ENCODE measurements around the gene CYP27A1. TPM values are rescaled to one million over a fixed set of nuclear protein-coding genes. Genes with fewer than 3 reads are reported as not detected.

CYP27A1 gene
- total and polyA plus RNA-seq, 2 of the 8 experiments (the other 6 are each of a cell fraction or from before 2014, with no cell fraction given) = 5.4 to 14.7 TPM

DNA sequence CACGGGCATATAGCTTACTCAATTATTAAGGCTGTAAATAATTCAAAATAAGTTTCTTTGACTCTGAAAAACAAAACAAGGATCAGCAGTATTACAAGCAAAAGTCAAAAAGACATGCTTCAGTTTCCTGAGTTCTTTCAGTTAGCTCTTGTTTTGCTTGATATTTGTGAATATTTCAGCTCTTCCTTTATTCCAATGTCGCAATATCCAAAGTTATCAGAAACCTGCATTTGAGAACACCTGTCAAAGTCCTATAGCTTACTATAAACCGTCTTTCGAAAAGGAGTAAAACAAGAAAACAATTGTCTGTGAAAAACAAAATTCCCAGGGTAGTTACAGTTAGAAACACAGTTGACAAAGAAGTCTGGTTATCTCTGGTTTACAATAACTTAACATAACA, 14.7 kb downstream of the CYP27A1 start (continued):
- TF ChIP-seq, protein P1, sequence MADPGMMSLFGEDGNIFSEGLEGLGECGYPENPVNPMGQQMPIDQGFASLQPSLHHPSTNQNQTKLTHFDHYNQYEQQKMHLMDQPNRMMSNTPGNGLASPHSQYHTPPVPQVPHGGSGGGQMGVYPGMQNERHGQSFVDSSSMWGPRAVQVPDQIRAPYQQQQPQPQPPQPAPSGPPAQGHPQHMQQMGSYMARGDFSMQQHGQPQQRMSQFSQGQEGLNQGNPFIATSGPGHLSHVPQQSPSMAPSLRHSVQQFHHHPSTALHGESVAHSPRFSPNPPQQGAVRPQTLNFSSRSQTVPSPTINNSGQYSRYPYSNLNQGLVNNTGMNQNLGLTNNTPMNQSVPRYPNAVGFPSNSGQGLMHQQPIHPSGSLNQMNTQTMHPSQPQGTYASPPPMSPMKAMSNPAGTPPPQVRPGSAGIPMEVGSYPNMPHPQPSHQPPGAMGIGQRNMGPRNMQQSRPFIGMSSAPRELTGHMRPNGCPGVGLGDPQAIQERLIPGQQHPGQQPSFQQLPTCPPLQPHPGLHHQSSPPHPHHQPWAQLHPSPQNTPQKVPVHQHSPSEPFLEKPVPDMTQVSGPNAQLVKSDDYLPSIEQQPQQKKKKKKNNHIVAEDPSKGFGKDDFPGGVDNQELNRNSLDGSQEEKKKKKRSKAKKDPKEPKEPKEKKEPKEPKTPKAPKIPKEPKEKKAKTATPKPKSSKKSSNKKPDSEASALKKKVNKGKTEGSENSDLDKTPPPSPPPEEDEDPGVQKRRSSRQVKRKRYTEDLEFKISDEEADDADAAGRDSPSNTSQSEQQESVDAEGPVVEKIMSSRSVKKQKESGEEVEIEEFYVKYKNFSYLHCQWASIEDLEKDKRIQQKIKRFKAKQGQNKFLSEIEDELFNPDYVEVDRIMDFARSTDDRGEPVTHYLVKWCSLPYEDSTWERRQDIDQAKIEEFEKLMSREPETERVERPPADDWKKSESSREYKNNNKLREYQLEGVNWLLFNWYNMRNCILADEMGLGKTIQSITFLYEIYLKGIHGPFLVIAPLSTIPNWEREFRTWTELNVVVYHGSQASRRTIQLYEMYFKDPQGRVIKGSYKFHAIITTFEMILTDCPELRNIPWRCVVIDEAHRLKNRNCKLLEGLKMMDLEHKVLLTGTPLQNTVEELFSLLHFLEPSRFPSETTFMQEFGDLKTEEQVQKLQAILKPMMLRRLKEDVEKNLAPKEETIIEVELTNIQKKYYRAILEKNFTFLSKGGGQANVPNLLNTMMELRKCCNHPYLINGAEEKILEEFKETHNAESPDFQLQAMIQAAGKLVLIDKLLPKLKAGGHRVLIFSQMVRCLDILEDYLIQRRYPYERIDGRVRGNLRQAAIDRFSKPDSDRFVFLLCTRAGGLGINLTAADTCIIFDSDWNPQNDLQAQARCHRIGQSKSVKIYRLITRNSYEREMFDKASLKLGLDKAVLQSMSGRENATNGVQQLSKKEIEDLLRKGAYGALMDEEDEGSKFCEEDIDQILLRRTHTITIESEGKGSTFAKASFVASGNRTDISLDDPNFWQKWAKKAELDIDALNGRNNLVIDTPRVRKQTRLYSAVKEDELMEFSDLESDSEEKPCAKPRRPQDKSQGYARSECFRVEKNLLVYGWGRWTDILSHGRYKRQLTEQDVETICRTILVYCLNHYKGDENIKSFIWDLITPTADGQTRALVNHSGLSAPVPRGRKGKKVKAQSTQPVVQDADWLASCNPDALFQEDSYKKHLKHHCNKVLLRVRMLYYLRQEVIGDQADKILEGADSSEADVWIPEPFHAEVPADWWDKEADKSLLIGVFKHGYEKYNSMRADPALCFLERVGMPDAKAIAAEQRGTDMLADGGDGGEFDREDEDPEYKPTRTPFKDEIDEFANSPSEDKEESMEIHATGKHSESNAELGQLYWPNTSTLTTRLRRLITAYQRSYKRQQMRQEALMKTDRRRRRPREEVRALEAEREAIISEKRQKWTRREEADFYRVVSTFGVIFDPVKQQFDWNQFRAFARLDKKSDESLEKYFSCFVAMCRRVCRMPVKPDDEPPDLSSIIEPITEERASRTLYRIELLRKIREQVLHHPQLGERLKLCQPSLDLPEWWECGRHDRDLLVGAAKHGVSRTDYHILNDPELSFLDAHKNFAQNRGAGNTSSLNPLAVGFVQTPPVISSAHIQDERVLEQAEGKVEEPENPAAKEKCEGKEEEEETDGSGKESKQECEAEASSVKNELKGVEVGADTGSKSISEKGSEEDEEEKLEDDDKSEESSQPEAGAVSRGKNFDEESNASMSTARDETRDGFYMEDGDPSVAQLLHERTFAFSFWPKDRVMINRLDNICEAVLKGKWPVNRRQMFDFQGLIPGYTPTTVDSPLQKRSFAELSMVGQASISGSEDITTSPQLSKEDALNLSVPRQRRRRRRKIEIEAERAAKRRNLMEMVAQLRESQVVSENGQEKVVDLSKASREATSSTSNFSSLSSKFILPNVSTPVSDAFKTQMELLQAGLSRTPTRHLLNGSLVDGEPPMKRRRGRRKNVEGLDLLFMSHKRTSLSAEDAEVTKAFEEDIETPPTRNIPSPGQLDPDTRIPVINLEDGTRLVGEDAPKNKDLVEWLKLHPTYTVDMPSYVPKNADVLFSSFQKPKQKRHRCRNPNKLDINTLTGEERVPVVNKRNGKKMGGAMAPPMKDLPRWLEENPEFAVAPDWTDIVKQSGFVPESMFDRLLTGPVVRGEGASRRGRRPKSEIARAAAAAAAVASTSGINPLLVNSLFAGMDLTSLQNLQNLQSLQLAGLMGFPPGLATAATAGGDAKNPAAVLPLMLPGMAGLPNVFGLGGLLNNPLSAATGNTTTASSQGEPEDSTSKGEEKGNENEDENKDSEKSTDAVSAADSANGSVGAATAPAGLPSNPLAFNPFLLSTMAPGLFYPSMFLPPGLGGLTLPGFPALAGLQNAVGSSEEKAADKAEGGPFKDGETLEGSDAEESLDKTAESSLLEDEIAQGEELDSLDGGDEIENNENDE (IDR thresholded peaks at IDR 0.05; ENCODE audit: insufficient replicate concordance, low read length) = no peak
- no peak for TF ChIP-seq POU5F1 (IDR thresholded peaks at IDR 0.05; ENCODE audit: low read depth, low read length)
- no peak for TF ChIP-seq RNF2 (IDR thresholded peaks at IDR 0.05; ENCODE audit: borderline replicate concordance, low read depth, low read length, missing control alignments, poor library complexity, severe bottlenecking)
- no peak for TF ChIP-seq EGR1 (IDR thresholded peaks at IDR 0.05; ENCODE audit: borderline replicate concordance, low read depth, low read length)
- no peak for TF ChIP-seq TAF1 (IDR thresholded peaks at IDR 0.05; ENCODE audit: low read depth, low read length)
- TF ChIP-seq BACH1 (IDR thresholded peaks at IDR 0.05; ENCODE audit: low read length) = no peak
- TF ChIP-seq HDAC2 (IDR thresholded peaks at IDR 0.05; ENCODE audit: borderline replicate concordance in 1 of 2, low read depth in 2 of 2, low read length in 2 of 2) = no peak
- TF ChIP-seq JUN (IDR thresholded peaks at IDR 0.05; ENCODE audit: low read depth, low read length) = no peak
- no peak for TF ChIP-seq CTCF (IDR thresholded peaks at IDR 0.05; ENCODE audit: control extremely low read depth in 1 of 3, insufficient read depth in 1 of 3, low read depth in 1 of 3, low read length in 3 of 3)
